ENCODE data around the gene HSPA12B.

DNA sequence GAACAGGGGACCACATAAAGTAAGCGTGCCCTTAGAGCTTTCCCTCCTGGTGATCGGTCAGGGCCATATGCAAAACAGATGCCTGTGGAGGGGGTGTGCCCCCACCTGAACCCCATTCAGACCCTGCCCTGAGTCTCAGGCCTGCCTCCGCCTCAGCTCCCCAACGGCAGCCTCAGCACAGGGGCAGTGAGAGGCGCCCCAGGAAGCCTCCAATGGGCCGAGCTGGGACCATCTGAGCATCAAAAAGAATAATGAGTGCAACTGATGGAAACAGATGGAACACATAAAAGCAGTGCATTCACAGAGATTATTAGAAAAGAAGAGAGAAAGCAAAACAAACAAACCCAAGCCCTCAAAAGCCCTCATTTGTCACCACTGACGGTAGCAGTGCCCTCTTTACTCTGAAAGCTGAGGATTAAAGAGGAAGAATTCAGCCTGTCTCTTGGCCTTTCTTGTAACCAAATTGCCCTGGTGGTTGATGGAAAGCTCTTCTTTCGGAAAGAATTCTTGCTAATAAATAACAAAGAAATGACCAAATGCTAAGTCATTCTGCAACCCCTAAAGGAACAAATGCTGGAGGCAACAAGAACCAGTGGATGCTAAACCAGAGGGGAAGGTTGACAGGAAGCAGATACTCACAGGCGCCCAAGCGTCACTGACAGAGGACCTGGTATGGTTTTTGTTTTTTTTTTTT lies 28.3 kb downstream of the HSPA12B start:
- TF ChIP-seq, protein P1, sequence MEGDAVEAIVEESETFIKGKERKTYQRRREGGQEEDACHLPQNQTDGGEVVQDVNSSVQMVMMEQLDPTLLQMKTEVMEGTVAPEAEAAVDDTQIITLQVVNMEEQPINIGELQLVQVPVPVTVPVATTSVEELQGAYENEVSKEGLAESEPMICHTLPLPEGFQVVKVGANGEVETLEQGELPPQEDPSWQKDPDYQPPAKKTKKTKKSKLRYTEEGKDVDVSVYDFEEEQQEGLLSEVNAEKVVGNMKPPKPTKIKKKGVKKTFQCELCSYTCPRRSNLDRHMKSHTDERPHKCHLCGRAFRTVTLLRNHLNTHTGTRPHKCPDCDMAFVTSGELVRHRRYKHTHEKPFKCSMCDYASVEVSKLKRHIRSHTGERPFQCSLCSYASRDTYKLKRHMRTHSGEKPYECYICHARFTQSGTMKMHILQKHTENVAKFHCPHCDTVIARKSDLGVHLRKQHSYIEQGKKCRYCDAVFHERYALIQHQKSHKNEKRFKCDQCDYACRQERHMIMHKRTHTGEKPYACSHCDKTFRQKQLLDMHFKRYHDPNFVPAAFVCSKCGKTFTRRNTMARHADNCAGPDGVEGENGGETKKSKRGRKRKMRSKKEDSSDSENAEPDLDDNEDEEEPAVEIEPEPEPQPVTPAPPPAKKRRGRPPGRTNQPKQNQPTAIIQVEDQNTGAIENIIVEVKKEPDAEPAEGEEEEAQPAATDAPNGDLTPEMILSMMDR (IDR thresholded peaks at IDR 0.05): no peak
- TF ChIP-seq POLR2A (IDR thresholded peaks at IDR 0.05): no peak
- TF ChIP-seq EP300 (IDR thresholded peaks at IDR 0.05): no peak
